WTC11 (cell line): Measurements from ENCODE around the gene PCSK9. TPM values are rescaled to one million over a fixed set of nuclear protein-coding genes. Genes with fewer than 3 reads are reported as not detected.

Experiments used
- ATAC-seq: fragments of 200-7000 bp; cut with Tn5 transposase; 2 replicates; pipeline ENCODE4 v1.10.0; 2021; ENCODE audit warnings: mild to moderate bottlenecking, moderate library complexity
- CTCF ChIA-PET: fragments of 300-600 bp; sonication (Branson Sonifier 250); formaldehyde crosslinking; loops from one replicate; lab custom pipeline; 2021; ENCODE audit warnings: antibody characterized with exemption; lab: Charles Lee
- POLR2A ChIA-PET: fragments of 350-600 bp; sonication (Branson Sonifier 250); formaldehyde crosslinking; loops from one replicate; lab custom pipeline; 2021; ENCODE audit warnings: antibody characterized with exemption; lab: Charles Lee
- DNase-seq: peaks from one replicate; pipeline ENCODE4 v3.0.0; 2021; ENCODE audit warnings: low spot score
- H3K27ac Mint-ChIP-seq: 2 replicates; pipeline ENCODE4 v1.8.0; 2021; ENCODE audit warnings: mixed read lengths
- H3K27me3 Mint-ChIP-seq: 2 replicates; pipeline ENCODE4 v1.8.0; 2021; ENCODE audit warnings: low read depth, mild to moderate bottlenecking, moderate library complexity, mixed read lengths
- H3K36me3 Mint-ChIP-seq: 2 replicates; pipeline ENCODE4 v1.8.0; 2021; ENCODE audit warnings: mixed read lengths
- H3K4me1 Mint-ChIP-seq: 2 replicates; pipeline ENCODE4 v1.8.0; 2022; ENCODE audit warnings: mixed read lengths
- H3K4me3 Mint-ChIP-seq: 2 replicates; pipeline ENCODE4 v1.8.0; 2021; ENCODE audit warnings: mild to moderate bottlenecking, moderate library complexity, mixed read lengths
- H3K9me3 Mint-ChIP-seq: 2 replicates; pipeline ENCODE4 v1.8.0; 2021; ENCODE audit warnings: mixed read lengths
- CREB1 ChIP-seq: sonication (generic); formaldehyde crosslinking; IDR thresholded peaks from 2 replicates; pipeline ENCODE4 v1.8.0; 2023; ENCODE audit warnings: mild to moderate bottlenecking, missing genetic modification reagents
- CREM ChIP-seq: sonication (generic); formaldehyde crosslinking; IDR thresholded peaks from 2 replicates; pipeline ENCODE4 v1.8.1; 2022; ENCODE audit warnings: mild to moderate bottlenecking, missing genetic modification reagents, moderate library complexity
- GTF2I ChIP-seq: fragments of 250-450 bp; sonication (Bioruptor Pico); conservative IDR thresholded peaks from 2 replicates; pipeline ENCODE4 v1.4.0; 2021; ENCODE audit warnings: mild to moderate bottlenecking
- NR1H2 ChIP-seq: sonication (generic); formaldehyde crosslinking; IDR thresholded peaks from 2 replicates; pipeline ENCODE4 v1.9.0; 2021; ENCODE audit warnings: mild to moderate bottlenecking, moderate library complexity, missing genetic modification reagents
- SMAD4 ChIP-seq: sonication (generic); formaldehyde crosslinking; IDR thresholded peaks from 2 replicates; pipeline ENCODE4 v1.8.0; 2022; ENCODE audit warnings: mild to moderate bottlenecking, missing genetic modification reagents
- ZNF138 ChIP-seq: sonication (generic); formaldehyde crosslinking; conservative IDR thresholded peaks from 2 replicates; pipeline ENCODE4 v1.8.1; 2022; ENCODE audit warnings: mild to moderate bottlenecking, moderate library complexity, missing genetic modification reagents
- ZNF317 ChIP-seq: sonication (generic); formaldehyde crosslinking; IDR thresholded peaks from 2 replicates; pipeline ENCODE4 v1.8.1; 2023; ENCODE audit warnings: low read depth, mild to moderate bottlenecking, moderate library complexity, missing genetic modification reagents, borderline replicate concordance
- ZNF416 ChIP-seq: fragments of 250-450 bp; sonication (Bioruptor Pico); IDR thresholded peaks from 2 replicates; pipeline ENCODE4 v1.9.0; 2021; ENCODE audit warnings: mild to moderate bottlenecking, inconsistent platforms
- ZNF423 ChIP-seq: fragments of 250-450 bp; sonication (Bioruptor Pico); IDR thresholded peaks from 2 replicates; pipeline ENCODE4 v2.1.2; 2022; ENCODE audit warnings: mild to moderate bottlenecking, moderate library complexity
- total RNA-seq: library from RNA; stranded (reverse); gene quantifications from 3 replicates; pipeline ENCODE4 v1.2.3, GENCODE V29; 2021
- TF ChIP-seq, protein P1 (sequence below): fragments of 200-600 bp; IDR thresholded peaks from 2 replicates; pipeline ENCODE4 v1.8.0; 2022; ENCODE audit warnings: antibody characterized with exemption
- TF ChIP-seq, protein P2 (sequence below): sonication (generic); formaldehyde crosslinking; IDR thresholded peaks from 2 replicates; pipeline ENCODE4 v1.8.1; 2022; ENCODE audit warnings: missing genetic modification reagents, borderline replicate concordance
- TF ChIP-seq, protein P3 (sequence below): fragments of 250-450 bp; sonication (Bioruptor Pico); IDR thresholded peaks from 2 replicates; pipeline ENCODE4 v1.8.0; 2021; ENCODE audit warnings: mild to moderate bottlenecking
- TF ChIP-seq, protein P4 (sequence below): sonication (generic); formaldehyde crosslinking; IDR thresholded peaks from 2 replicates; pipeline ENCODE4 v1.8.1; 2023; ENCODE audit warnings: mild to moderate bottlenecking, missing genetic modification reagents
- TF ChIP-seq, protein P5 (sequence below): sonication (generic); formaldehyde crosslinking; IDR thresholded peaks from 2 replicates; pipeline ENCODE4 v1.8.0; 2022; ENCODE audit warnings: mild to moderate bottlenecking, missing genetic modification reagents
- TF ChIP-seq, protein P6 (sequence below): sonication (generic); formaldehyde crosslinking; IDR thresholded peaks from 2 replicates; pipeline ENCODE4 v1.8.0; 2023; ENCODE audit warnings: missing genetic modification reagents, mild to moderate bottlenecking, borderline replicate concordance
- TF ChIP-seq, protein P7 (sequence below): fragments of 250-450 bp; sonication (Bioruptor Pico); IDR thresholded peaks from 2 replicates; pipeline ENCODE4 v1.9.0; 2021; ENCODE audit warnings: mild to moderate bottlenecking
- TF ChIP-seq, protein P8 (sequence below): fragments of 250-450 bp; sonication (Bioruptor Pico); IDR thresholded peaks from 2 replicates; pipeline ENCODE4 v2.1.2; 2022; ENCODE audit warnings: mild to moderate bottlenecking, moderate library complexity

PCSK9 gene
- total RNA-seq, 1 experiment from 2014 or later: 73.2 TPM

DNA sequence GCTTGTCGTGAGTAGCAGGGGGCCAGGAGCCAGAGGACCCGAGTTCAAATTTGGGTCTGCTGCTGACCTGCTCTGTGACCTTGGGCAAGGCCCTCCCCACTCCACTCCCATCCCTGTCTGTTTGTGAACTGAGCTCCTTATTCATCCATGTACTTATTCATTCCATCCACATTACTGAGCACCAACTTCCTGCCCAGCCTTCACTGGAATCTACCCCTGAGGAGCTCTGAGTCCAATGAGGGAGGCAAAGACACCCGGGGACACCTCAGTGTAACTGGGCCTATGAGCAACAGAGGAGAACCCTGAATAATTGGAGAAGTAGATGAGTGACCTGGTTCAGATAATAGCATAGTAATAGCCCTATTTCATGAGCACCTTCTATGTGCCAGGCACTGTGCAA lies 31.7 kb upstream of the PCSK9 start (continued):
- TF ChIP-seq, protein P1, sequence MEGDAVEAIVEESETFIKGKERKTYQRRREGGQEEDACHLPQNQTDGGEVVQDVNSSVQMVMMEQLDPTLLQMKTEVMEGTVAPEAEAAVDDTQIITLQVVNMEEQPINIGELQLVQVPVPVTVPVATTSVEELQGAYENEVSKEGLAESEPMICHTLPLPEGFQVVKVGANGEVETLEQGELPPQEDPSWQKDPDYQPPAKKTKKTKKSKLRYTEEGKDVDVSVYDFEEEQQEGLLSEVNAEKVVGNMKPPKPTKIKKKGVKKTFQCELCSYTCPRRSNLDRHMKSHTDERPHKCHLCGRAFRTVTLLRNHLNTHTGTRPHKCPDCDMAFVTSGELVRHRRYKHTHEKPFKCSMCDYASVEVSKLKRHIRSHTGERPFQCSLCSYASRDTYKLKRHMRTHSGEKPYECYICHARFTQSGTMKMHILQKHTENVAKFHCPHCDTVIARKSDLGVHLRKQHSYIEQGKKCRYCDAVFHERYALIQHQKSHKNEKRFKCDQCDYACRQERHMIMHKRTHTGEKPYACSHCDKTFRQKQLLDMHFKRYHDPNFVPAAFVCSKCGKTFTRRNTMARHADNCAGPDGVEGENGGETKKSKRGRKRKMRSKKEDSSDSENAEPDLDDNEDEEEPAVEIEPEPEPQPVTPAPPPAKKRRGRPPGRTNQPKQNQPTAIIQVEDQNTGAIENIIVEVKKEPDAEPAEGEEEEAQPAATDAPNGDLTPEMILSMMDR: no peak
- TF ChIP-seq SMAD4 (CRISPR knock-in tag) (no peak), ZNF317 (CRISPR knock-in tag) (no peak), CREM (CRISPR knock-in tag) (no peak), ZNF138 (no peak), ZNF416 (no peak), ZNF423 (CRISPR knock-in tag) (no peak)
- TF ChIP-seq, protein P2, sequence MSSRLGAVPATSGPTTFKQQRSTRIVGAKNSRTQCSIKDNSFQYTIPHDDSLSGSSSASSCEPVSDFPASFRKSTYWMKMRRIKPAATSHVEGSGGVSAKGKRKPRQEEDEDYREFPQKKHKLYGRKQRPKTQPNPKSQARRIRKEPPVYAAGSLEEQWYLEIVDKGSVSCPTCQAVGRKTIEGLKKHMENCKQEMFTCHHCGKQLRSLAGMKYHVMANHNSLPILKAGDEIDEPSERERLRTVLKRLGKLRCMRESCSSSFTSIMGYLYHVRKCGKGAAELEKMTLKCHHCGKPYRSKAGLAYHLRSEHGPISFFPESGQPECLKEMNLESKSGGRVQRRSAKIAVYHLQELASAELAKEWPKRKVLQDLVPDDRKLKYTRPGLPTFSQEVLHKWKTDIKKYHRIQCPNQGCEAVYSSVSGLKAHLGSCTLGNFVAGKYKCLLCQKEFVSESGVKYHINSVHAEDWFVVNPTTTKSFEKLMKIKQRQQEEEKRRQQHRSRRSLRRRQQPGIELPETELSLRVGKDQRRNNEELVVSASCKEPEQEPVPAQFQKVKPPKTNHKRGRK (CRISPR knock-in tag): no peak
- TF ChIP-seq, protein P3, sequence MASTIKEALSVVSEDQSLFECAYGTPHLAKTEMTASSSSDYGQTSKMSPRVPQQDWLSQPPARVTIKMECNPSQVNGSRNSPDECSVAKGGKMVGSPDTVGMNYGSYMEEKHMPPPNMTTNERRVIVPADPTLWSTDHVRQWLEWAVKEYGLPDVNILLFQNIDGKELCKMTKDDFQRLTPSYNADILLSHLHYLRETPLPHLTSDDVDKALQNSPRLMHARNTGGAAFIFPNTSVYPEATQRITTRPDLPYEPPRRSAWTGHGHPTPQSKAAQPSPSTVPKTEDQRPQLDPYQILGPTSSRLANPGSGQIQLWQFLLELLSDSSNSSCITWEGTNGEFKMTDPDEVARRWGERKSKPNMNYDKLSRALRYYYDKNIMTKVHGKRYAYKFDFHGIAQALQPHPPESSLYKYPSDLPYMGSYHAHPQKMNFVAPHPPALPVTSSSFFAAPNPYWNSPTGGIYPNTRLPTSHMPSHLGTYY: no peak
- TF ChIP-seq, protein P4, sequence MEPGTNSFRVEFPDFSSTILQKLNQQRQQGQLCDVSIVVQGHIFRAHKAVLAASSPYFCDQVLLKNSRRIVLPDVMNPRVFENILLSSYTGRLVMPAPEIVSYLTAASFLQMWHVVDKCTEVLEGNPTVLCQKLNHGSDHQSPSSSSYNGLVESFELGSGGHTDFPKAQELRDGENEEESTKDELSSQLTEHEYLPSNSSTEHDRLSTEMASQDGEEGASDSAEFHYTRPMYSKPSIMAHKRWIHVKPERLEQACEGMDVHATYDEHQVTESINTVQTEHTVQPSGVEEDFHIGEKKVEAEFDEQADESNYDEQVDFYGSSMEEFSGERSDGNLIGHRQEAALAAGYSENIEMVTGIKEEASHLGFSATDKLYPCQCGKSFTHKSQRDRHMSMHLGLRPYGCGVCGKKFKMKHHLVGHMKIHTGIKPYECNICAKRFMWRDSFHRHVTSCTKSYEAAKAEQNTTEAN (CRISPR knock-in tag): no peak
- TF ChIP-seq, protein P5, sequence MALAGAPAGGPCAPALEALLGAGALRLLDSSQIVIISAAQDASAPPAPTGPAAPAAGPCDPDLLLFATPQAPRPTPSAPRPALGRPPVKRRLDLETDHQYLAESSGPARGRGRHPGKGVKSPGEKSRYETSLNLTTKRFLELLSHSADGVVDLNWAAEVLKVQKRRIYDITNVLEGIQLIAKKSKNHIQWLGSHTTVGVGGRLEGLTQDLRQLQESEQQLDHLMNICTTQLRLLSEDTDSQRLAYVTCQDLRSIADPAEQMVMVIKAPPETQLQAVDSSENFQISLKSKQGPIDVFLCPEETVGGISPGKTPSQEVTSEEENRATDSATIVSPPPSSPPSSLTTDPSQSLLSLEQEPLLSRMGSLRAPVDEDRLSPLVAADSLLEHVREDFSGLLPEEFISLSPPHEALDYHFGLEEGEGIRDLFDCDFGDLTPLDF (CRISPR knock-in tag): no peak

DNA sequence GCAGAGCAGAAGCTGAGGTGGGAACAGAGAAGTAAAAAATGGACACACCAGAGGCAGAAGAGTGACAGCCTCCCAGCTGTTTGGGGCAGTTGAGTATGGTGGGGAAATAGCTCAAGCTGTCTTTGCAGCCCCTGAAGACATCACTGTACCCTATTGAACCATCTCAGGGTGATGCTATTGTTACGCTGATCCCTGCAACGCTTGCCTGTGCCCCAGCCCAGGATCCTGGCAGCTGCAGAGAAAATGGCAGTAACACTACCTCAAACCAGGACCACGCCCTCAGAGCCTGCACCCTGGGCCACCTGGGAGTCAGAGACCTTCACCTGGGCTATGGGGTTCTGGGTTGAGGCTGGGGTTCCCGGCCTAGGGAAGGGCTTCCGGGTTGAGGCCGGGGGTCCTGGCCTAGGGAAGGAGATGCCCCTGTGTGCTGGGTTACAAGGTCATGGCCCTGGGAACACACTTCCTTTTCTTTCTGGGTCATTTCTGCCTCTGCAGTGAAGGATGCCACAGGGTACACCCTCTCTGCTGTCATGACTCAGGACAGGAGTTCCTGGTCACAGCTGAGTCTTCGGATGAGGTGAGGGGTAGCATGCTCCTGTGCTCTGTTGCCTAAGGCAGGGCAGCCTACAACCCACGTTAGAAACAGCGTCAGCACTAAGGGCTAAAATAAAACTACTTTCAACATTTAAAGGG lies 29.0 kb upstream of the PCSK9 start:
- Mint-ChIP-seq H3K4me1 (peaks cover 18% of the 10 kb centered on the region), H3K27ac (no peak overlapping the region), H3K9me3 (peaks cover 21% of the 10 kb centered on the region), H3K4me3 (no peak overlapping the region), H3K27me3 (peaks cover 15% of the 10 kb centered on the region), H3K36me3 (peaks cover 15% of the 10 kb centered on the region; the same call in 1 of the 2 replicates)
- CTCF ChIA-PET: interaction anchor here (0.7 to 5.1 kb wide), 8 partner anchors 8 to 123 kb away, joined by 3 to 48 read pairs (median 4); partner anchors contain the start of gene DHCR24
- ATAC-seq (peak; percentile 22), DNase-seq (no peak)
- POLR2A ChIA-PET: no interaction called here
- TF ChIP-seq NR1H2 (CRISPR knock-in tag) (no peak), GTF2I (CRISPR knock-in tag) (no peak), ZNF423 (CRISPR knock-in tag) (no peak), CREB1 (CRISPR knock-in tag) (no peak)
- TF ChIP-seq, protein P6, sequence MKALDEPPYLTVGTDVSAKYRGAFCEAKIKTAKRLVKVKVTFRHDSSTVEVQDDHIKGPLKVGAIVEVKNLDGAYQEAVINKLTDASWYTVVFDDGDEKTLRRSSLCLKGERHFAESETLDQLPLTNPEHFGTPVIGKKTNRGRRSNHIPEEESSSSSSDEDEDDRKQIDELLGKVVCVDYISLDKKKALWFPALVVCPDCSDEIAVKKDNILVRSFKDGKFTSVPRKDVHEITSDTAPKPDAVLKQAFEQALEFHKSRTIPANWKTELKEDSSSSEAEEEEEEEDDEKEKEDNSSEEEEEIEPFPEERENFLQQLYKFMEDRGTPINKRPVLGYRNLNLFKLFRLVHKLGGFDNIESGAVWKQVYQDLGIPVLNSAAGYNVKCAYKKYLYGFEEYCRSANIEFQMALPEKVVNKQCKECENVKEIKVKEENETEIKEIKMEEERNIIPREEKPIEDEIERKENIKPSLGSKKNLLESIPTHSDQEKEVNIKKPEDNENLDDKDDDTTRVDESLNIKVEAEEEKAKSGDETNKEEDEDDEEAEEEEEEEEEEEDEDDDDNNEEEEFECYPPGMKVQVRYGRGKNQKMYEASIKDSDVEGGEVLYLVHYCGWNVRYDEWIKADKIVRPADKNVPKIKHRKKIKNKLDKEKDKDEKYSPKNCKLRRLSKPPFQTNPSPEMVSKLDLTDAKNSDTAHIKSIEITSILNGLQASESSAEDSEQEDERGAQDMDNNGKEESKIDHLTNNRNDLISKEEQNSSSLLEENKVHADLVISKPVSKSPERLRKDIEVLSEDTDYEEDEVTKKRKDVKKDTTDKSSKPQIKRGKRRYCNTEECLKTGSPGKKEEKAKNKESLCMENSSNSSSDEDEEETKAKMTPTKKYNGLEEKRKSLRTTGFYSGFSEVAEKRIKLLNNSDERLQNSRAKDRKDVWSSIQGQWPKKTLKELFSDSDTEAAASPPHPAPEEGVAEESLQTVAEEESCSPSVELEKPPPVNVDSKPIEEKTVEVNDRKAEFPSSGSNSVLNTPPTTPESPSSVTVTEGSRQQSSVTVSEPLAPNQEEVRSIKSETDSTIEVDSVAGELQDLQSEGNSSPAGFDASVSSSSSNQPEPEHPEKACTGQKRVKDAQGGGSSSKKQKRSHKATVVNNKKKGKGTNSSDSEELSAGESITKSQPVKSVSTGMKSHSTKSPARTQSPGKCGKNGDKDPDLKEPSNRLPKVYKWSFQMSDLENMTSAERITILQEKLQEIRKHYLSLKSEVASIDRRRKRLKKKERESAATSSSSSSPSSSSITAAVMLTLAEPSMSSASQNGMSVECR (CRISPR knock-in tag): no peak
- TF ChIP-seq, protein P7, sequence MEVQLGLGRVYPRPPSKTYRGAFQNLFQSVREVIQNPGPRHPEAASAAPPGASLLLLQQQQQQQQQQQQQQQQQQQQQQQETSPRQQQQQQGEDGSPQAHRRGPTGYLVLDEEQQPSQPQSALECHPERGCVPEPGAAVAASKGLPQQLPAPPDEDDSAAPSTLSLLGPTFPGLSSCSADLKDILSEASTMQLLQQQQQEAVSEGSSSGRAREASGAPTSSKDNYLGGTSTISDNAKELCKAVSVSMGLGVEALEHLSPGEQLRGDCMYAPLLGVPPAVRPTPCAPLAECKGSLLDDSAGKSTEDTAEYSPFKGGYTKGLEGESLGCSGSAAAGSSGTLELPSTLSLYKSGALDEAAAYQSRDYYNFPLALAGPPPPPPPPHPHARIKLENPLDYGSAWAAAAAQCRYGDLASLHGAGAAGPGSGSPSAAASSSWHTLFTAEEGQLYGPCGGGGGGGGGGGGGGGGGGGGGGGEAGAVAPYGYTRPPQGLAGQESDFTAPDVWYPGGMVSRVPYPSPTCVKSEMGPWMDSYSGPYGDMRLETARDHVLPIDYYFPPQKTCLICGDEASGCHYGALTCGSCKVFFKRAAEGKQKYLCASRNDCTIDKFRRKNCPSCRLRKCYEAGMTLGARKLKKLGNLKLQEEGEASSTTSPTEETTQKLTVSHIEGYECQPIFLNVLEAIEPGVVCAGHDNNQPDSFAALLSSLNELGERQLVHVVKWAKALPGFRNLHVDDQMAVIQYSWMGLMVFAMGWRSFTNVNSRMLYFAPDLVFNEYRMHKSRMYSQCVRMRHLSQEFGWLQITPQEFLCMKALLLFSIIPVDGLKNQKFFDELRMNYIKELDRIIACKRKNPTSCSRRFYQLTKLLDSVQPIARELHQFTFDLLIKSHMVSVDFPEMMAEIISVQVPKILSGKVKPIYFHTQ (CRISPR knock-in tag): no peak
- TF ChIP-seq, protein P8, sequence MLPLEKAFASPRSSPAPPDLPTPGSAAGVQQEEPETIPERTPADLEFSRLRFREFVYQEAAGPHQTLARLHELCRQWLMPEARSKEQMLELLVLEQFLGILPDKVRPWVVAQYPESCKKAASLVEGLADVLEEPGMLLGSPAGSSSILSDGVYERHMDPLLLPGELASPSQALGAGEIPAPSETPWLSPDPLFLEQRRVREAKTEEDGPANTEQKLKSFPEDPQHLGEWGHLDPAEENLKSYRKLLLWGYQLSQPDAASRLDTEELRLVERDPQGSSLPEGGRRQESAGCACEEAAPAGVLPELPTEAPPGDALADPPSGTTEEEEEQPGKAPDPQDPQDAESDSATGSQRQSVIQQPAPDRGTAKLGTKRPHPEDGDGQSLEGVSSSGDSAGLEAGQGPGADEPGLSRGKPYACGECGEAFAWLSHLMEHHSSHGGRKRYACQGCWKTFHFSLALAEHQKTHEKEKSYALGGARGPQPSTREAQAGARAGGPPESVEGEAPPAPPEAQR (CRISPR knock-in tag): no peak
